K562 (cell line): ENCODE results near the gene VSIG4. TPM values are rescaled to one million over a fixed set of nuclear protein-coding genes. Genes with fewer than 3 reads are reported as not detected.

Experiments
- CAMTA2 ChIP-seq: fragments of 250-450 bp; sonication (Bioruptor Pico); conservative IDR thresholded peaks from 2 replicates; pipeline ENCODE4 v1.5.1; 2022
- CEBPZ ChIP-seq: fragments of 150-350 bp; IDR thresholded peaks from 2 replicates; pipeline ENCODE4 v1.6.1; 2014; ENCODE audit warnings: low read depth, mild to moderate bottlenecking, low read length, borderline replicate concordance
- GATAD2A ChIP-seq: fragments of 450-650 bp; IDR thresholded peaks from 2 replicates; pipeline ENCODE4 v1.6.1; 2017
- GTF2A2 ChIP-seq: IDR thresholded peaks from 2 replicates; pipeline ENCODE4 v1.6.1; 2016; ENCODE audit warnings: mild to moderate bottlenecking, missing genetic modification characterization, missing compliant biosample characterization
- KDM1A ChIP-seq, 2 experiments: fragments of 450-650 bp; IDR thresholded peaks; 2 replicates each; pipeline ENCODE4 v1.6.1; 2016; ENCODE audit warnings: mild to moderate bottlenecking in 2 of 2
- NFYB ChIP-seq: IDR thresholded peaks from 2 replicates; pipeline ENCODE4 v1.6.1; 2011; ENCODE audit warnings: mild to moderate bottlenecking, moderate library complexity; ENCODE audit not compliant: insufficient read length; ENCODE audit errors: extremely low read depth
- NRF1 ChIP-seq, 2 experiments: fragments of 450-650 bp; IDR thresholded peaks in 1 of 2; conservative IDR thresholded peaks in 1 of 2; 2 replicates each; pipeline ENCODE4 v1.6.1; 2014; ENCODE audit warnings: mild to moderate bottlenecking in 2 of 2
- PHF21A ChIP-seq: fragments of 450-650 bp; IDR thresholded peaks from 2 replicates; pipeline ENCODE4 v1.6.1; 2017; ENCODE audit warnings: low read depth, borderline replicate concordance
- POLR2AphosphoS2 ChIP-seq: IDR thresholded peaks from 2 replicates; pipeline ENCODE4 v1.6.1; 2012; ENCODE audit warnings: low read length, improper control_type of control experiment
- RBM17 ChIP-seq: fragments of 200-400 bp; formaldehyde crosslinking; IDR thresholded peaks from 2 replicates; pipeline ENCODE4 v1.6.1; 2017; ENCODE audit warnings: low read depth, mild to moderate bottlenecking, low read length, borderline replicate concordance
- SIN3B ChIP-seq: fragments of 450-650 bp; IDR thresholded peaks from 2 replicates; pipeline ENCODE4 v1.6.1; 2017; ENCODE audit warnings: low read depth, mild to moderate bottlenecking, moderate library complexity
- ZKSCAN3 ChIP-seq: fragments of 250-450 bp; sonication (Bioruptor Pico); IDR thresholded peaks from 2 replicates; pipeline ENCODE4 v1.4.0; 2020
- ZNF75A ChIP-seq: fragments of 450-650 bp; formaldehyde crosslinking; IDR thresholded peaks from 2 replicates; pipeline ENCODE4 v1.4.0; 2020; ENCODE audit warnings: mild to moderate bottlenecking
- polyA plus RNA-seq, 8 experiments: library from polyadenylated mRNA; depleted of rRNA in 4 of 8; stranded (reverse) in 5 of 8; unstranded in 3 of 8; fragments of >200 nt; fragmentation: Nextera tagmentation in 2 of 8; fragmentation: Illumina TruSeq in 1 of 8; extraction: Ambion mirVana in 2 of 8; extraction: Trizol in 1 of 8; gene quantifications; 2 replicates each; pipeline versions ENCODE4 v1.2.1 to v1.2.3, GENCODE V29; 2011 to 2014; ENCODE audit warnings: inconsistent platforms in 1 of 8, missing spikeins in 1 of 8
- total RNA-seq, 7 experiments: library from RNA; depleted of rRNA in 6 of 7; stranded (reverse); fragments of >200 nt in 6 of 7; fragmentation: Illumina TruSeq in 2 of 7; extraction: Trizol in 2 of 7; gene quantifications; 2 replicates each; pipeline versions ENCODE4 v1.2.1 to v1.2.3, GENCODE V29; 2011 to 2021; ENCODE audit warnings: low replicate concordance in 1 of 7
- TF ChIP-seq, protein P1 (sequence below): fragments of 150-350 bp; conservative IDR thresholded peaks from 2 replicates; pipeline ENCODE4 v1.6.1; 2014; ENCODE audit warnings: low read length
- TF ChIP-seq, protein P2 (sequence below): fragments of 250-450 bp; sonication (Bioruptor Pico); IDR thresholded peaks from 2 replicates; pipeline ENCODE4 v1.4.0; 2020; ENCODE audit warnings: mild to moderate bottlenecking, moderate library complexity
- TF ChIP-seq, protein P3 (sequence below): fragments of 250-450 bp; sonication (Bioruptor Pico); IDR thresholded peaks from 2 replicates; pipeline ENCODE4 v1.5.0; 2022; ENCODE audit warnings: mild to moderate bottlenecking

VSIG4 gene
- total and polyA plus RNA-seq, 9 of the 15 experiments (the other 6 are each of a cell fraction or from before 2014, with no cell fraction given): 0.22 to 1.6 (median 0.46) TPM; not detected in 1

- TF ChIP-seq, protein P1, sequence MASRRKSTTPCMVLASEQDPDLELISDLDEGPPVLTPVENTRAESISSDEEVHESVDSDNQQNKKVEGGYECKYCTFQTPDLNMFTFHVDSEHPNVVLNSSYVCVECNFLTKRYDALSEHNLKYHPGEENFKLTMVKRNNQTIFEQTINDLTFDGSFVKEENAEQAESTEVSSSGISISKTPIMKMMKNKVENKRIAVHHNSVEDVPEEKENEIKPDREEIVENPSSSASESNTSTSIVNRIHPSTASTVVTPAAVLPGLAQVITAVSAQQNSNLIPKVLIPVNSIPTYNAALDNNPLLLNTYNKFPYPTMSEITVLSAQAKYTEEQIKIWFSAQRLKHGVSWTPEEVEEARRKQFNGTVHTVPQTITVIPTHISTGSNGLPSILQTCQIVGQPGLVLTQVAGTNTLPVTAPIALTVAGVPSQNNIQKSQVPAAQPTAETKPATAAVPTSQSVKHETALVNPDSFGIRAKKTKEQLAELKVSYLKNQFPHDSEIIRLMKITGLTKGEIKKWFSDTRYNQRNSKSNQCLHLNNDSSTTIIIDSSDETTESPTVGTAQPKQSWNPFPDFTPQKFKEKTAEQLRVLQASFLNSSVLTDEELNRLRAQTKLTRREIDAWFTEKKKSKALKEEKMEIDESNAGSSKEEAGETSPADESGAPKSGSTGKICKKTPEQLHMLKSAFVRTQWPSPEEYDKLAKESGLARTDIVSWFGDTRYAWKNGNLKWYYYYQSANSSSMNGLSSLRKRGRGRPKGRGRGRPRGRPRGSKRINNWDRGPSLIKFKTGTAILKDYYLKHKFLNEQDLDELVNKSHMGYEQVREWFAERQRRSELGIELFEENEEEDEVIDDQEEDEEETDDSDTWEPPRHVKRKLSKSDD: no peak
- TF ChIP-seq CEBPZ (no peak), RBM17 (no peak), ZNF75A (CRISPR knock-in tag) (0 out of 2 replicates have a peak, but pooled peaks have one; percentile 17), POLR2AphosphoS2 (peak; percentile 94), NFYB (no peak), GTF2A2 (tag) (no peak), SIN3B (no peak), KDM1A (IDR thresholded peaks at IDR 0.05) (no peak), ZKSCAN3 (CRISPR knock-in tag) (no peak), NRF1 (conservative IDR thresholded peaks at IDR 0.05 in 1 of 2, IDR thresholded peaks at IDR 0.05 in 1 of 2) (no peak), CAMTA2 (CRISPR knock-in tag) (peak; percentile 86; the same call in 1 of the 2 replicates), PHF21A (no peak), GATAD2A (no peak)
- TF ChIP-seq, protein P2, sequence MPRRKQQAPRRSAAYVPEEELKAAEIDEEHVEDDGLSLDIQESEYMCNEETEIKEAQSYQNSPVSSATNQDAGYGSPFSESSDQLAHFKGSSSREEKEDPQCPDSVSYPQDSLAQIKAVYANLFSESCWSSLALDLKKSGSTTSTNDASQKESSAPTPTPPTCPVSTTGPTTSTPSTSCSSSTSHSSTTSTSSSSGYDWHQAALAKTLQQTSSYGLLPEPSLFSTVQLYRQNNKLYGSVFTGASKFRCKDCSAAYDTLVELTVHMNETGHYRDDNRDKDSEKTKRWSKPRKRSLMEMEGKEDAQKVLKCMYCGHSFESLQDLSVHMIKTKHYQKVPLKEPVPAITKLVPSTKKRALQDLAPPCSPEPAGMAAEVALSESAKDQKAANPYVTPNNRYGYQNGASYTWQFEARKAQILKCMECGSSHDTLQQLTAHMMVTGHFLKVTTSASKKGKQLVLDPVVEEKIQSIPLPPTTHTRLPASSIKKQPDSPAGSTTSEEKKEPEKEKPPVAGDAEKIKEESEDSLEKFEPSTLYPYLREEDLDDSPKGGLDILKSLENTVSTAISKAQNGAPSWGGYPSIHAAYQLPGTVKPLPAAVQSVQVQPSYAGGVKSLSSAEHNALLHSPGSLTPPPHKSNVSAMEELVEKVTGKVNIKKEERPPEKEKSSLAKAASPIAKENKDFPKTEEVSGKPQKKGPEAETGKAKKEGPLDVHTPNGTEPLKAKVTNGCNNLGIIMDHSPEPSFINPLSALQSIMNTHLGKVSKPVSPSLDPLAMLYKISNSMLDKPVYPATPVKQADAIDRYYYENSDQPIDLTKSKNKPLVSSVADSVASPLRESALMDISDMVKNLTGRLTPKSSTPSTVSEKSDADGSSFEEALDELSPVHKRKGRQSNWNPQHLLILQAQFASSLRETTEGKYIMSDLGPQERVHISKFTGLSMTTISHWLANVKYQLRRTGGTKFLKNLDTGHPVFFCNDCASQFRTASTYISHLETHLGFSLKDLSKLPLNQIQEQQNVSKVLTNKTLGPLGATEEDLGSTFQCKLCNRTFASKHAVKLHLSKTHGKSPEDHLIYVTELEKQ (CRISPR knock-in tag): no peak
- TF ChIP-seq, protein P3, sequence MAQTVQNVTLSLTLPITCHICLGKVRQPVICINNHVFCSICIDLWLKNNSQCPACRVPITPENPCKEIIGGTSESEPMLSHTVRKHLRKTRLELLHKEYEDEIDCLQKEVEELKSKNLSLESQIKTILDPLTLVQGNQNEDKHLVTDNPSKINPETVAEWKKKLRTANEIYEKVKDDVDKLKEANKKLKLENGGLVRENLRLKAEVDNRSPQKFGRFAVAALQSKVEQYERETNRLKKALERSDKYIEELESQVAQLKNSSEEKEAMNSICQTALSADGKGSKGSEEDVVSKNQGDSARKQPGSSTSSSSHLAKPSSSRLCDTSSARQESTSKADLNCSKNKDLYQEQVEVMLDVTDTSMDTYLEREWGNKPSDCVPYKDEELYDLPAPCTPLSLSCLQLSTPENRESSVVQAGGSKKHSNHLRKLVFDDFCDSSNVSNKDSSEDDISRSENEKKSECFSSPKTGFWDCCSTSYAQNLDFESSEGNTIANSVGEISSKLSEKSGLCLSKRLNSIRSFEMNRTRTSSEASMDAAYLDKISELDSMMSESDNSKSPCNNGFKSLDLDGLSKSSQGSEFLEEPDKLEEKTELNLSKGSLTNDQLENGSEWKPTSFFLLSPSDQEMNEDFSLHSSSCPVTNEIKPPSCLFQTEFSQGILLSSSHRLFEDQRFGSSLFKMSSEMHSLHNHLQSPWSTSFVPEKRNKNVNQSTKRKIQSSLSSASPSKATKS (CRISPR knock-in tag): no peak; the same call in 1 of the 2 replicates
Observed at GRCh38 chrX:66021765-66022631, 17.9 kb downstream of the VSIG4 start (continued).
